Measurements from ENCODE around the gene SIX3. TPM values are rescaled to one million over a fixed set of nuclear protein-coding genes. Genes with fewer than 3 reads are reported as not detected.

Gene SIX3
- polyA plus RNA-seq, 2 of the 4 experiments (the other 2 are of a cell fraction), result 0.22 to 0.59 TPM

DNA sequence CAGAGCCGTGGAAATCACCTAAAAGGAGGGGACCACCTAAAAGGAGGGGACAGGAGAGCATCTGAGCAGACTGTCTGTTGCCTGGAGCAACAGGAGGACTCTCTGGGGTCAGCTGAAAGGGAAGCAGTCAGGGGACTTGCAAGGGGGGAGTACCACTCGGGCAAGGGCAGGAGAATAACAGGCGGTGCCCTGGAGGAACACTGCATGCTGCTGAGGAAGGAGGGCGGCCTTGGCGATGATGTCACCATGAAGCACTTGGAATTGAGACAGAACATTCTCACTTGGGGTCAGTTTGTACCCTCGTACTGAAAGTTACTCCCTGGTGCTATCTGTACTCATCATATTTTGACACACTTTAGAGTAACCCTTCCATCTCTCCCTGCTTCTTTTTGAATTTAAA is 18.4 kb downstream of the SIX3 start:
- ChIA-PET POLR2A (no interaction called here), CTCF (interaction anchor here (0.6 to 8.9 kb wide), 6 partner anchors 11 to 568 kb away, joined by 3 to 184 read pairs (median 14); no protein-coding TSS in a partner anchor)
- no peak for FAIRE-seq
- no peak for DNase-seq (ENCODE audit: low read depth in 1 of 2, low spot score in 1 of 2)
- Histone ChIP-seq H3K4me1 (peaks cover 22% of the 10 kb centered on the region), H3K9me3 (no peaks in the 10 kb centered on the region), H3K4me3 (no peak overlapping the region), H3K27ac (peak overlapping the region; percentile 57 to 71; a peak in 4 of 6 replicates), H3K4me2 (peak overlapping the region; percentile 51; the same call in 1 of the 3 replicates)
- WGBS (ENCODE audit: missing lambda C conversion rate), result 73% methylated on average over 6 of the region's 6 CpGs
- TF ChIP-seq, protein P1, sequence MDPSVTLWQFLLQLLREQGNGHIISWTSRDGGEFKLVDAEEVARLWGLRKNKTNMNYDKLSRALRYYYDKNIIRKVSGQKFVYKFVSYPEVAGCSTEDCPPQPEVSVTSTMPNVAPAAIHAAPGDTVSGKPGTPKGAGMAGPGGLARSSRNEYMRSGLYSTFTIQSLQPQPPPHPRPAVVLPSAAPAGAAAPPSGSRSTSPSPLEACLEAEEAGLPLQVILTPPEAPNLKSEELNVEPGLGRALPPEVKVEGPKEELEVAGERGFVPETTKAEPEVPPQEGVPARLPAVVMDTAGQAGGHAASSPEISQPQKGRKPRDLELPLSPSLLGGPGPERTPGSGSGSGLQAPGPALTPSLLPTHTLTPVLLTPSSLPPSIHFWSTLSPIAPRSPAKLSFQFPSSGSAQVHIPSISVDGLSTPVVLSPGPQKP (IDR thresholded peaks at IDR 0.05; ENCODE audit: low read depth, low read length), result no peak
- TF ChIP-seq CHD4 (IDR thresholded peaks at IDR 0.05; ENCODE audit: borderline replicate concordance), result no peak
- TF ChIP-seq, protein P2, sequence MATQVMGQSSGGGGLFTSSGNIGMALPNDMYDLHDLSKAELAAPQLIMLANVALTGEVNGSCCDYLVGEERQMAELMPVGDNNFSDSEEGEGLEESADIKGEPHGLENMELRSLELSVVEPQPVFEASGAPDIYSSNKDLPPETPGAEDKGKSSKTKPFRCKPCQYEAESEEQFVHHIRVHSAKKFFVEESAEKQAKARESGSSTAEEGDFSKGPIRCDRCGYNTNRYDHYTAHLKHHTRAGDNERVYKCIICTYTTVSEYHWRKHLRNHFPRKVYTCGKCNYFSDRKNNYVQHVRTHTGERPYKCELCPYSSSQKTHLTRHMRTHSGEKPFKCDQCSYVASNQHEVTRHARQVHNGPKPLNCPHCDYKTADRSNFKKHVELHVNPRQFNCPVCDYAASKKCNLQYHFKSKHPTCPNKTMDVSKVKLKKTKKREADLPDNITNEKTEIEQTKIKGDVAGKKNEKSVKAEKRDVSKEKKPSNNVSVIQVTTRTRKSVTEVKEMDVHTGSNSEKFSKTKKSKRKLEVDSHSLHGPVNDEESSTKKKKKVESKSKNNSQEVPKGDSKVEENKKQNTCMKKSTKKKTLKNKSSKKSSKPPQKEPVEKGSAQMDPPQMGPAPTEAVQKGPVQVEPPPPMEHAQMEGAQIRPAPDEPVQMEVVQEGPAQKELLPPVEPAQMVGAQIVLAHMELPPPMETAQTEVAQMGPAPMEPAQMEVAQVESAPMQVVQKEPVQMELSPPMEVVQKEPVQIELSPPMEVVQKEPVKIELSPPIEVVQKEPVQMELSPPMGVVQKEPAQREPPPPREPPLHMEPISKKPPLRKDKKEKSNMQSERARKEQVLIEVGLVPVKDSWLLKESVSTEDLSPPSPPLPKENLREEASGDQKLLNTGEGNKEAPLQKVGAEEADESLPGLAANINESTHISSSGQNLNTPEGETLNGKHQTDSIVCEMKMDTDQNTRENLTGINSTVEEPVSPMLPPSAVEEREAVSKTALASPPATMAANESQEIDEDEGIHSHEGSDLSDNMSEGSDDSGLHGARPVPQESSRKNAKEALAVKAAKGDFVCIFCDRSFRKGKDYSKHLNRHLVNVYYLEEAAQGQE (IDR thresholded peaks at IDR 0.05), result no peak
- no peak for TF ChIP-seq EP300 (IDR thresholded peaks at IDR 0.05)
- TF ChIP-seq TFCP2L1 (CRISPR knock-in tag; IDR thresholded peaks at IDR 0.05), result no peak
- no peak for TF ChIP-seq KDM1A (IDR thresholded peaks at IDR 0.05; ENCODE audit: low read depth)
- TF ChIP-seq, protein P3, sequence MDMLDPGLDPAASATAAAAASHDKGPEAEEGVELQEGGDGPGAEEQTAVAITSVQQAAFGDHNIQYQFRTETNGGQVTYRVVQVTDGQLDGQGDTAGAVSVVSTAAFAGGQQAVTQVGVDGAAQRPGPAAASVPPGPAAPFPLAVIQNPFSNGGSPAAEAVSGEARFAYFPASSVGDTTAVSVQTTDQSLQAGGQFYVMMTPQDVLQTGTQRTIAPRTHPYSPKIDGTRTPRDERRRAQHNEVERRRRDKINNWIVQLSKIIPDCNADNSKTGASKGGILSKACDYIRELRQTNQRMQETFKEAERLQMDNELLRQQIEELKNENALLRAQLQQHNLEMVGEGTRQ (IDR thresholded peaks at IDR 0.05), result no peak
- no peak for TF ChIP-seq ZNF302 (CRISPR knock-in tag; IDR thresholded peaks at IDR 0.05)
- TF ChIP-seq, protein P4, sequence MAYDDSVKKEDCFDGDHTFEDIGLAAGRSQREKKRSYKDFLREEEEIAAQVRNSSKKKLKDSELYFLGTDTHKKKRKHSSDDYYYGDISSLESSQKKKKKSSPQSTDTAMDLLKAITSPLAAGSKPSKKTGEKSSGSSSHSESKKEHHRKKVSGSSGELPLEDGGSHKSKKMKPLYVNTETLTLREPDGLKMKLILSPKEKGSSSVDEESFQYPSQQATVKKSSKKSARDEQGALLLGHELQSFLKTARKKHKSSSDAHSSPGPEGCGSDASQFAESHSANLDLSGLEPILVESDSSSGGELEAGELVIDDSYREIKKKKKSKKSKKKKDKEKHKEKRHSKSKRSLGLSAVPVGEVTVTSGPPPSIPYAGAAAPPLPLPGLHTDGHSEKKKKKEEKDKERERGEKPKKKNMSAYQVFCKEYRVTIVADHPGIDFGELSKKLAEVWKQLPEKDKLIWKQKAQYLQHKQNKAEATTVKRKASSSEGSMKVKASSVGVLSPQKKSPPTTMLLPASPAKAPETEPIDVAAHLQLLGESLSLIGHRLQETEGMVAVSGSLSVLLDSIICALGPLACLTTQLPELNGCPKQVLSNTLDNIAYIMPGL (CRISPR knock-in tag; IDR thresholded peaks at IDR 0.05; ENCODE audit: borderline replicate concordance), result no peak
- TF ChIP-seq SREBF2 (IDR thresholded peaks at IDR 0.05), result no peak
- TF ChIP-seq RNF2 (IDR thresholded peaks at IDR 0.05; ENCODE audit: borderline replicate concordance, low read depth), result no peak
- TF ChIP-seq ZFP36 (IDR thresholded peaks at IDR 0.05; ENCODE audit: borderline replicate concordance, partially characterized antibody), result no peak
- no peak for TF ChIP-seq JUNB (IDR thresholded peaks at IDR 0.05)
- no peak for TF ChIP-seq NFE2L2 (conservative IDR thresholded peaks at IDR 0.05; ENCODE audit: low read length)
- TF ChIP-seq POLR2AphosphoS2 (conservative IDR thresholded peaks at IDR 0.05; ENCODE audit: low read length), result no peak
- TF ChIP-seq RAD21 (conservative IDR thresholded peaks at IDR 0.05 in 1 of 2, IDR thresholded peaks at IDR 0.05 in 1 of 2), result no peak
- TF ChIP-seq KDM5A (IDR thresholded peaks at IDR 0.05), result no peak
- TF ChIP-seq, protein P5, sequence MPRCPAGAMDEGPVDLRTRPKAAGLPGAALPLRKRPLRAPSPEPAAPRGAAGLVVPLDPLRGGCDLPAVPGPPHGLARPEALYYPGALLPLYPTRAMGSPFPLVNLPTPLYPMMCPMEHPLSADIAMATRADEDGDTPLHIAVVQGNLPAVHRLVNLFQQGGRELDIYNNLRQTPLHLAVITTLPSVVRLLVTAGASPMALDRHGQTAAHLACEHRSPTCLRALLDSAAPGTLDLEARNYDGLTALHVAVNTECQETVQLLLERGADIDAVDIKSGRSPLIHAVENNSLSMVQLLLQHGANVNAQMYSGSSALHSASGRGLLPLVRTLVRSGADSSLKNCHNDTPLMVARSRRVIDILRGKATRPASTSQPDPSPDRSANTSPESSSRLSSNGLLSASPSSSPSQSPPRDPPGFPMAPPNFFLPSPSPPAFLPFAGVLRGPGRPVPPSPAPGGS (IDR thresholded peaks at IDR 0.05), result no peak
- TF ChIP-seq, protein P6, sequence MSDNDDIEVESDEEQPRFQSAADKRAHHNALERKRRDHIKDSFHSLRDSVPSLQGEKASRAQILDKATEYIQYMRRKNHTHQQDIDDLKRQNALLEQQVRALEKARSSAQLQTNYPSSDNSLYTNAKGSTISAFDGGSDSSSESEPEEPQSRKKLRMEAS (IDR thresholded peaks at IDR 0.05), result no peak
- no peak for ATAC-seq
